Calu3 (cell line): ENCODE measurements around the gene SRXN1. TPM values are rescaled to one million over a fixed set of nuclear protein-coding genes. Genes with fewer than 3 reads are reported as not detected.
"Not testable (repeated sequence)": the region's sequence is repeated elsewhere in the genome, so short reads cannot be mapped to it uniquely, and the experiment has no call there.

Experiments
- BruUV-seq: library from RNA; stranded (reverse); fragments of 400-500 nt; replicated peaks from 2 replicates; lab custom pipeline; 2021; lab: Mats Ljungman, UMichigan
- CTCF ChIA-PET: fragments of 300-600 bp; sonication (Branson Sonifier 250); formaldehyde crosslinking; loops from one replicate; lab custom pipeline; 2022; ENCODE audit warnings: antibody characterized with exemption; lab: Charles Lee
- DNase-seq: peaks from one replicate; pipeline ENCODE4 v3.0.0; 2022
- H3K27ac Mint-ChIP-seq: one replicate; pipeline ENCODE4 v1.8.0; 2022; ENCODE audit warnings: mixed read lengths; ENCODE audit not compliant: unreplicated experiment
- H3K27me3 Mint-ChIP-seq: one replicate; pipeline ENCODE4 v1.8.0; 2022; ENCODE audit warnings: mixed read lengths; ENCODE audit not compliant: unreplicated experiment
- H3K36me3 Mint-ChIP-seq: one replicate; pipeline ENCODE4 v1.8.0; 2022; ENCODE audit warnings: mild to moderate bottlenecking, moderate library complexity, mixed read lengths; ENCODE audit not compliant: insufficient read depth, unreplicated experiment
- H3K4me1 Mint-ChIP-seq: one replicate; pipeline ENCODE4 v1.8.0; 2022; ENCODE audit warnings: mild to moderate bottlenecking, low read depth, mixed read lengths; ENCODE audit not compliant: unreplicated experiment
- H3K4me3 Mint-ChIP-seq: one replicate; pipeline ENCODE4 v1.8.0; 2022; ENCODE audit warnings: mild to moderate bottlenecking, low read depth, moderate library complexity, mixed read lengths; ENCODE audit not compliant: unreplicated experiment
- H3K9me3 Mint-ChIP-seq: one replicate; pipeline ENCODE4 v1.8.0; 2022; ENCODE audit warnings: low read depth, mixed read lengths; ENCODE audit not compliant: unreplicated experiment
- intact Hi-C: fragments of 100-400 bp; cut with micrococcal nuclease; formaldehyde crosslinking; loops from one replicate; pipeline ENCODE4 v1.10.0; 2022; ENCODE audit not compliant: unreplicated experiment
- total RNA-seq: library from RNA; stranded (reverse); gene quantifications from 2 replicates; pipeline ENCODE4 v1.2.3, GENCODE V29; 2022
- TF ChIP-seq, protein P1 (sequence below): fragments of 200-600 bp; IDR thresholded peaks from one replicate; pipeline ENCODE4 v1.8.0; 2022; ENCODE audit warnings: antibody characterized with exemption; ENCODE audit not compliant: unreplicated experiment

SRXN1 gene
- total RNA-seq, 1 experiment from 2014 or later: 17.4 TPM

DNA sequence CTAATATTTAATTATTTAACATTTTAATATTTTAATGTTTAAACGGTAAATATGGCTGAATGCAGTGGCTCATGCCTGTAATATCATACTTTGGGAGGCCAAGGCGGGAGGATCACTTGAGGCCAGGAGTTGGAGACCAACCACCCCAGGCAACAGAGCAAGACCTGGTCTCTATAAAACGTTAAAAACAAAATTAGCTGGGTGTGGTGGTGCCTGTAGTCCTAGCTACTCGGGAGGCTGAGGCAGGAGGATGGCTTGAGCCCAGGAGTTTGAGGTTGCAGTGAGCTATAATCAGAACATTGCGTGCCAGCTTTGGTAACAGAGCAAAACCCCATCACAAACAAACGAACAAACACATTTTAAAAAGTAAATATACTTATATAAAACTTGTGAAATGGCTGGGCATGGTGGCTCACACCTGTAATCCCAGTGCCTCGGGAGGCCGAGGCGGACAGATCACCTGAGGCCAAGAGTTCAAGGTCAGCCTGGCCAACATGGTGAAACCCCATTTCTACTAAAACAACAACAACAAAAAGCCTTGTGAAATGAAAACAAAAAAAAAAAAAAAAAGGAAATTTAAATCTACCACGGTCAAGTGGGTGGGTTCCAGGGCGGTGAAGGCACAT is 8.2 kb downstream of the SRXN1 start:
- no peaks in the 10 kb centered on the region for H3K4me1 Mint-ChIP-seq
- TF ChIP-seq, protein P1, sequence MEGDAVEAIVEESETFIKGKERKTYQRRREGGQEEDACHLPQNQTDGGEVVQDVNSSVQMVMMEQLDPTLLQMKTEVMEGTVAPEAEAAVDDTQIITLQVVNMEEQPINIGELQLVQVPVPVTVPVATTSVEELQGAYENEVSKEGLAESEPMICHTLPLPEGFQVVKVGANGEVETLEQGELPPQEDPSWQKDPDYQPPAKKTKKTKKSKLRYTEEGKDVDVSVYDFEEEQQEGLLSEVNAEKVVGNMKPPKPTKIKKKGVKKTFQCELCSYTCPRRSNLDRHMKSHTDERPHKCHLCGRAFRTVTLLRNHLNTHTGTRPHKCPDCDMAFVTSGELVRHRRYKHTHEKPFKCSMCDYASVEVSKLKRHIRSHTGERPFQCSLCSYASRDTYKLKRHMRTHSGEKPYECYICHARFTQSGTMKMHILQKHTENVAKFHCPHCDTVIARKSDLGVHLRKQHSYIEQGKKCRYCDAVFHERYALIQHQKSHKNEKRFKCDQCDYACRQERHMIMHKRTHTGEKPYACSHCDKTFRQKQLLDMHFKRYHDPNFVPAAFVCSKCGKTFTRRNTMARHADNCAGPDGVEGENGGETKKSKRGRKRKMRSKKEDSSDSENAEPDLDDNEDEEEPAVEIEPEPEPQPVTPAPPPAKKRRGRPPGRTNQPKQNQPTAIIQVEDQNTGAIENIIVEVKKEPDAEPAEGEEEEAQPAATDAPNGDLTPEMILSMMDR: no peak
- CTCF ChIA-PET: interaction anchor here (0.6 to 1.4 kb wide), 11 partner anchors 23 to 290 kb away, joined by 3 to 16 read pairs (median 3); partner anchors contain the start of genes CSNK2A1 and SLC52A3
- no peaks in the 10 kb centered on the region for H3K9me3 Mint-ChIP-seq
- H3K27ac Mint-ChIP-seq: no peak overlapping the region
- H3K36me3 Mint-ChIP-seq: peaks cover 3% of the 10 kb centered on the region
- H3K4me3 Mint-ChIP-seq: no peak overlapping the region
- intact Hi-C loops: loop anchor here (1.0 to 10.0 kb wide), 2 partner anchors 84 to 290 kb away; no protein-coding TSS in a partner anchor
- no TSS peak for BruUV-seq
- peaks cover 11% of the 10 kb centered on the region for H3K27me3 Mint-ChIP-seq
- DNase-seq: no peak

DNA sequence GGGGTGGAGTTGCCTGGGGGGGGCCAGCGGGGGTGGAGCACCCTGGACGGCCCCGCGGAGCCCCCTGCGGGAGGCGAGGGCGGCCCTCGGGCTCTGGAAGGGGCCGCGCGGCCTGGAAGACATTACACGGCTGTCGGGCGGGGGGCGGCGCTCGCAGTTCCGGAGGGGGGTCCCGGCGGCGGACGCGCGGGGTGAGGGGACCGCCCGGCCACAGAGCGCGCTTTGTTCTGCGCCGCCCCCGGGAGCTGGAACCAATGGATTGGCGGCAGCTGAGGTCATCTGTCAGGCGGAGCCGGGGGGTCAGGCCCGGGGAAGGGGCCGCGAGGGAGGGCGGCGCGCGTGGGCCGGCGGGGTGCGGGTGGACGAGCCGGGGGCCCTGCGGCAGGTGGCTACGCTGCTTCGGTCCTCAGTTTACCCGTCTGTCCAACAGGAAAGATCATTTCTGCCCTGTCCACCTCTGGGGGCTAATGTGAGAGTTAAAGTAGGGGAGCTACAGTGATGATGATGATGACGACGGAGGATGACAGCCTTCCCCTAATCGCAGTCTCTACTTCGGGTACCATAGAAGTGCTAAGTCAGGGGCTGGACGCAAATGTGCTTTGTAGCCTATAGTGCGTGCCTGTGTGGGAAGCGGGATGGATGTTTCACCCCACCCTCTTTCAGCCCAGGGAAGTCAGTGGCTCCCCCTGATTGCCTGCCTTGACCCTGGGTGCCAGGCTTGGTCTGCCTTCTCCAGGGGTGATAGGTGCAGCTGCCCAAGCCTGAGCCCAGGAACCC is 10.4 kb downstream of the SRXN1 start:
- intact Hi-C loops: loop anchor here (10.0 kb wide), 1 partner anchor 288 kb away; no protein-coding TSS in a partner anchor
- peaks cover 19% of the 10 kb centered on the region for H3K27me3 Mint-ChIP-seq
- no peak overlapping the region for H3K4me3 Mint-ChIP-seq
- no peak overlapping the region for H3K27ac Mint-ChIP-seq
- CTCF ChIA-PET: no interaction called here
- no TSS peak for BruUV-seq
- TF ChIP-seq, protein P1: no peak
- H3K36me3 Mint-ChIP-seq: no peaks in the 10 kb centered on the region
- no peak for DNase-seq
- H3K4me1 Mint-ChIP-seq: no peaks in the 10 kb centered on the region
- no peaks in the 10 kb centered on the region for H3K9me3 Mint-ChIP-seq

GRCh38 chr20:642013-642397 is 11.0 kb downstream of the SRXN1 start:
- H3K9me3 Mint-ChIP-seq, BruUV-seq: not testable (repeated sequence)

DNA sequence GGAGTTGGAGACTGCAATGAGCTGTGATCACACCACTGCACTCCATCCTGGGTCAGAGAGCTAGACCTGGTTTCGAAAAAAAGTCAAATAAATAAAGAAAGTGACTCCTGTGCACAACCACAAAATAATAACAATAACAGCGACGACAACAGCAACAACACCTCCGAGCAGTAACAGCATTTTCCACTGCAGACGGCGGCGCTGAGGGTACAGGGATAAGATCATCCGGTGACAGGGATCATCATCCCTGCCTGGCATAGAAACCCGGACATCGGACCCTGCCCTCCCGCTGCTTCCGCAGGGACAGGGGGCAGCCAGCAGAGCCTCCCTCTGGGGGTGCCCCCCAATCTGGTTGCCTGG is 11.5 kb downstream of the SRXN1 start:
- intact Hi-C loops: loop anchor here (10.0 kb wide), 1 partner anchor 287 kb away; no protein-coding TSS in a partner anchor
- TF ChIP-seq, protein P1: no peak
- H3K27me3 Mint-ChIP-seq: peaks cover 30% of the 10 kb centered on the region
- H3K36me3 Mint-ChIP-seq: no peaks in the 10 kb centered on the region
- H3K4me1 Mint-ChIP-seq: no peaks in the 10 kb centered on the region
- H3K4me3 Mint-ChIP-seq: no peak overlapping the region
- H3K9me3 Mint-ChIP-seq: no peaks in the 10 kb centered on the region
- no TSS peak for BruUV-seq
- H3K27ac Mint-ChIP-seq: no peak overlapping the region
- CTCF ChIA-PET: no interaction called here
- no peak for DNase-seq

More at GRCh38 chr20:642013-642397, 11.0 kb downstream of the SRXN1 start:
- H3K4me3 Mint-ChIP-seq, H3K27ac Mint-ChIP-seq, H3K4me1 Mint-ChIP-seq, H3K36me3 Mint-ChIP-seq, DNase-seq, CTCF ChIA-PET: not testable (repeated sequence)
- peaks cover 25% of the 10 kb centered on the region for H3K27me3 Mint-ChIP-seq
- intact Hi-C loops: loop anchor here (10.0 kb wide), 1 partner anchor 287 kb away; no protein-coding TSS in a partner anchor
